HepG2 (cell line): ENCODE data around the gene GPC3. TPM values are rescaled to one million over a fixed set of nuclear protein-coding genes. Genes with fewer than 3 reads are reported as not detected.

Source experiments
- ATAC-seq: fragments of 200-7000 bp; cut with Tn5 transposase; 3 replicates; pipeline ENCODE4 v1.9.1; 2020; ENCODE audit warnings: mild to moderate bottlenecking, moderate library complexity
- BruUV-seq: library from RNA; stranded (reverse); fragments of 400-500 nt; replicated peaks from 2 replicates; lab custom pipeline; 2021; lab: Mats Ljungman, UMichigan
- CTCF ChIA-PET: fragments of 300-600 bp; formaldehyde crosslinking; extraction: SDS; loops from one replicate; lab custom pipeline; 2021; ENCODE audit warnings: low total read pairs, inconsistent platforms, low intra/inter-chr PET ratio; lab: Yijun Ruan, JAX
- POLR2A ChIA-PET: fragments of 350-600 bp; sonication (Branson Sonifier 250); formaldehyde crosslinking; loops from one replicate; lab custom pipeline; 2020; ENCODE audit warnings: antibody characterized with exemption, inconsistent platforms; lab: Yijun Ruan, JAX
- DNase-seq: peaks from one replicate; pipeline ENCODE4 v3.0.0-alpha.2; 2015; ENCODE audit warnings: low spot score
- FAIRE-seq: peaks from 3 replicates; lab custom pipeline; 2011; peaks lifted over from hg19 to GRCh38; lab: Jason Lieb, UNC
- H2AFZ ChIP-seq: one replicate; pipeline ENCODE4 v1.6.1; 2011; ENCODE audit warnings: low read length, inconsistent platforms
- H3K27ac ChIP-seq: fragments of 300-600 bp; 3 replicates; pipeline ENCODE4 v1.8.0; 2011; ENCODE audit warnings: mixed run types, mild to moderate bottlenecking, mixed read lengths, low read length, inconsistent platforms; ENCODE audit not compliant: insufficient read depth; ENCODE audit errors: extremely low read length
- H3K27me3 ChIP-seq, 2 experiments: fragments of 200-600 bp in 1 of 2; 2 replicates in 1 of 2; 3 replicates in 1 of 2; pipeline versions ENCODE4 v1.6.0 to v1.8.0; 2011; ENCODE audit warnings: low read length in 2 of 2, mild to moderate bottlenecking in 2 of 2, moderate library complexity in 2 of 2, inconsistent platforms in 1 of 2; ENCODE audit not compliant: insufficient read depth in 2 of 2, control insufficient read depth in 1 of 2
- H3K36me3 ChIP-seq, 2 experiments: fragments of 200-600 bp in 1 of 2; replicated peaks in 1 of 2; 2 replicates in 1 of 2; 3 replicates in 1 of 2; pipeline versions ENCODE4 v1.5.1 to v1.8.0; 2011; ENCODE audit warnings: low read length in 2 of 2, inconsistent platforms in 1 of 2; ENCODE audit not compliant: insufficient read depth in 2 of 2, control insufficient read depth in 1 of 2
- H3K4me1 ChIP-seq: 2 replicates; pipeline ENCODE4 v1.5.1; 2012; ENCODE audit warnings: low read length, inconsistent platforms; ENCODE audit not compliant: insufficient read depth
- H3K4me2 ChIP-seq: 2 replicates; pipeline ENCODE4 v1.6.0; 2011; ENCODE audit warnings: low read depth, low read length, inconsistent platforms
- H3K4me3 ChIP-seq, 3 experiments: fragments of 200-600 bp in 1 of 3; sonication (generic), shearing (Covaris generic) in 1 of 3; replicated peaks in 1 of 3; 2 replicates each; pipeline ENCODE4 v1.5.1; 2011 to 2016; ENCODE audit warnings: low read length in 3 of 3, inconsistent platforms in 2 of 3, low read depth in 2 of 3, mild to moderate bottlenecking in 2 of 3, control low read depth in 1 of 3, mixed read lengths in 1 of 3; ENCODE audit not compliant: insufficient read depth in 1 of 3
- H3K79me2 ChIP-seq: one replicate; pipeline ENCODE4 v1.6.1; 2011; ENCODE audit warnings: low read length, inconsistent platforms; ENCODE audit not compliant: insufficient read depth
- H3K9ac ChIP-seq: 2 replicates; pipeline ENCODE4 v1.6.0; 2011; ENCODE audit warnings: mild to moderate bottlenecking, low read depth, low read length, inconsistent platforms; ENCODE audit not compliant: insufficient read depth
- H3K9me3 ChIP-seq: 2 replicates; pipeline ENCODE4 v1.5.1; 2012; ENCODE audit warnings: mild to moderate bottlenecking, low read length
- H4K20me1 ChIP-seq: 2 replicates; pipeline ENCODE4 v1.6.0; 2011; ENCODE audit warnings: inconsistent platforms, mild to moderate bottlenecking, low read length, moderate library complexity; ENCODE audit not compliant: insufficient read depth
- CAMTA2 ChIP-seq: sonication (generic); formaldehyde crosslinking; IDR thresholded peaks from 2 replicates; pipeline ENCODE4 v1.4.0; 2020; ENCODE audit warnings: mild to moderate bottlenecking, missing genetic modification reagents, borderline replicate concordance
- DBP ChIP-seq: sonication (generic); formaldehyde crosslinking; IDR thresholded peaks from 2 replicates; pipeline ENCODE4 v1.4.0; 2020; ENCODE audit warnings: missing genetic modification reagents; ENCODE audit errors: not compliant biosample characterization
- FOXA3 ChIP-seq: IDR thresholded peaks from 2 replicates; pipeline ENCODE4 v1.6.1; 2016; ENCODE audit warnings: missing genetic modification reagents, missing compliant biosample characterization
- GZF1 ChIP-seq: sonication (generic); formaldehyde crosslinking; IDR thresholded peaks from 2 replicates; pipeline ENCODE4 v1.5.1; 2020; ENCODE audit warnings: mild to moderate bottlenecking, missing genetic modification reagents
- IRX3 ChIP-seq: sonication (generic); formaldehyde crosslinking; IDR thresholded peaks from 2 replicates; pipeline ENCODE4 v1.8.1; 2023; ENCODE audit warnings: mild to moderate bottlenecking, low read depth, missing genetic modification reagents, borderline replicate concordance
- MEIS2 ChIP-seq: sonication (generic); formaldehyde crosslinking; IDR thresholded peaks from 2 replicates; pipeline ENCODE4 v1.9.0; 2021; ENCODE audit warnings: mild to moderate bottlenecking, missing genetic modification reagents
- MIXL1 ChIP-seq: IDR thresholded peaks from 2 replicates; pipeline ENCODE4 v1.6.1; 2016
- PHF8 ChIP-seq: sonication (generic); formaldehyde crosslinking; IDR thresholded peaks from 2 replicates; pipeline ENCODE4 v1.5.0; 2020; ENCODE audit warnings: missing genetic modification reagents
- RBM22 ChIP-seq: fragments of 200-400 bp; formaldehyde crosslinking; optimal IDR thresholded peaks from 2 replicates; pipeline ENCODE3; 2017; ENCODE audit warnings: mild to moderate bottlenecking, low read length, moderate library complexity
- RFX5 ChIP-seq: IDR thresholded peaks from 2 replicates; pipeline ENCODE4 v1.6.1; 2011; ENCODE audit warnings: low read depth, low read length, improper control_type of control experiment
- TOPORS ChIP-seq: sonication (generic); formaldehyde crosslinking; IDR thresholded peaks from 2 replicates; pipeline ENCODE4 v1.8.0; 2023; ENCODE audit warnings: mild to moderate bottlenecking, missing genetic modification reagents
- ZBTB25 ChIP-seq: IDR thresholded peaks from 2 replicates; pipeline ENCODE4 v1.6.1; 2018; ENCODE audit warnings: missing genetic modification reagents
- ZFAT ChIP-seq: sonication (generic); formaldehyde crosslinking; conservative IDR thresholded peaks from 2 replicates; pipeline ENCODE4 v1.8.1; 2023; ENCODE audit warnings: missing genetic modification reagents, inconsistent platforms
- ZFP36L1 ChIP-seq: sonication (generic); formaldehyde crosslinking; IDR thresholded peaks from 2 replicates; pipeline ENCODE4 v1.8.0; 2022; ENCODE audit warnings: mild to moderate bottlenecking, missing genetic modification reagents, moderate library complexity
- ZNF337 ChIP-seq: sonication (generic); formaldehyde crosslinking; IDR thresholded peaks from 2 replicates; pipeline ENCODE4 v1.5.1; 2020; ENCODE audit warnings: missing genetic modification reagents, low read depth, mild to moderate bottlenecking, borderline replicate concordance
- ZNF558 ChIP-seq: sonication (generic); formaldehyde crosslinking; IDR thresholded peaks from 2 replicates; pipeline ENCODE4 v1.9.0; 2022; ENCODE audit warnings: mild to moderate bottlenecking, missing genetic modification reagents, borderline replicate concordance
- ZNF564 ChIP-seq: sonication (generic); formaldehyde crosslinking; IDR thresholded peaks from 2 replicates; pipeline ENCODE4 v1.8.1; 2023; ENCODE audit warnings: mild to moderate bottlenecking, missing genetic modification reagents
- ZNF597 ChIP-seq: sonication (generic); formaldehyde crosslinking; IDR thresholded peaks from 2 replicates; pipeline ENCODE4 v1.5.0; 2020; ENCODE audit warnings: missing genetic modification reagents
- ZNF672 ChIP-seq: sonication (generic); formaldehyde crosslinking; IDR thresholded peaks from 2 replicates; pipeline ENCODE4 v1.8.1; 2022; ENCODE audit warnings: missing genetic modification reagents
- ZNF788 ChIP-seq: sonication (generic); formaldehyde crosslinking; IDR thresholded peaks from 2 replicates; pipeline ENCODE4 v1.5.0; 2020; ENCODE audit warnings: mild to moderate bottlenecking, missing genetic modification reagents, borderline replicate concordance
- WGBS: methylation state at CpG from one replicate; pipeline ENCODE4 v1.1.6; 2017; ENCODE audit warnings: low lambda C conversion rate; 5-methylcytosine and 5-hydroxymethylcytosine counted together
- in situ Hi-C: cut with HindIII; loops from 2 replicates; pipeline ENCODE4 v1.10.0; 2017; ENCODE audit warnings: low pct_unique_long_range_greater_than_20kb; ENCODE audit not compliant: extremely low pct_ligation_motif_present
- intact Hi-C: fragments of 100-400 bp; cut with micrococcal nuclease; formaldehyde crosslinking; loops from one replicate; pipeline ENCODE4 v1.10.0; 2022; ENCODE audit not compliant: unreplicated experiment
- polyA plus RNA-seq, 8 experiments: library from polyadenylated mRNA; depleted of rRNA in 3 of 8; stranded (reverse) in 7 of 8; unstranded in 1 of 8; fragments of >200 nt; fragmentation: Illumina TruSeq in 4 of 8; extraction: Trizol in 4 of 8; gene quantifications; 2 replicates each; pipeline versions ENCODE4 v1.2.1 to v1.2.3, GENCODE V29; 2011 to 2016; ENCODE audit warnings: low read depth in 4 of 8, missing spikeins in 1 of 8, mixed read lengths in 1 of 8; ENCODE audit not compliant: insufficient read depth in 1 of 8
- total RNA-seq, 5 experiments: library from RNA; depleted of rRNA; stranded (reverse); fragments of >200 nt; fragmentation: Illumina TruSeq; extraction: Trizol; gene quantifications; 2 replicates each; pipeline ENCODE4 v1.2.3, GENCODE V29; 2016; ENCODE audit warnings: low read depth in 1 of 5

Gene GPC3
- total and polyA plus RNA-seq, 2 of the 13 experiments (the other 11 are each of a cell fraction or from before 2014, with no cell fraction given): 1,799 to 3,263 TPM

DNA sequence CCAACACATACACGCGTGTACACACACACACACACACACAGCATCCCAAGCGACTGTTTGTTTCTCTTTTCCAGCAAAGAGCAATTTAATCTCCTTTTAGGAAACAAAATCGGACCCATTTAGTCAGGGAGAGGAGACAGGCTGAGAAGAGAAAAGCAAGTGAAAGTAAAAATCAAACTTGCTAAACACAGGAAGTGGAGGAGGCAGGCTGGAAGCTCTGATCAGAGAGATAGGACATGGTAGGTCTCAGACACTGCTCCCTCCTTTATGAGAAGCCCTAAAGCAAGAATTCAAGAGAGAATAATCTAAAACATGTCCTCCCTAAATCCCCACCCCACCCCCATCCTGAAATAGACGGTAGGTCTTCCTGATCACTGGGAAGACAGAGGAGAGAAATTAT, 62.3 kb downstream of the GPC3 start:
- H3K79me2 ChIP-seq: peaks cover 75% of the 10 kb centered on the region
- no peak overlapping the region for H3K27ac ChIP-seq
- H3K27me3 ChIP-seq: no peaks in the 10 kb centered on the region
- ChIA-PET POLR2A (no interaction called here), CTCF (no interaction called here)
- peaks cover 5 to 43% of the 10 kb centered on the region in 2 experiments for H3K36me3 ChIP-seq
- H3K4me3 ChIP-seq: no peak overlapping the region
- H3K4me1 ChIP-seq: peaks cover 77% of the 10 kb centered on the region
- BruUV-seq: no TSS peak
- H3K9me3 ChIP-seq: no peaks in the 10 kb centered on the region
- no peak overlapping the region for H3K4me2 ChIP-seq
- TF ChIP-seq ZBTB25 (CRISPR knock-in tag): no peak
- no peak for TF ChIP-seq GZF1 (CRISPR knock-in tag)
- TF ChIP-seq MIXL1 (CRISPR knock-in tag): no peak
- TF ChIP-seq MEIS2 (CRISPR knock-in tag): no peak
- TF ChIP-seq PHF8 (CRISPR knock-in tag): no peak
- TF ChIP-seq ZFP36L1 (CRISPR knock-in tag): no peak
- TF ChIP-seq RBM22: no peak
- TF ChIP-seq FOXA3: no peak
- TF ChIP-seq DBP: no peak
- TF ChIP-seq RFX5: no peak
- no peak for TF ChIP-seq CAMTA2 (CRISPR knock-in tag)
- TF ChIP-seq ZNF564 (CRISPR knock-in tag): no peak
- TF ChIP-seq IRX3: no peak
- no peak for TF ChIP-seq ZNF597
- no peak for TF ChIP-seq ZNF788
- TF ChIP-seq ZNF337: no peak
- no peak for TF ChIP-seq ZNF558 (CRISPR knock-in tag)
- TF ChIP-seq ZNF672: no peak
- no peak for TF ChIP-seq TOPORS (CRISPR knock-in tag)
- TF ChIP-seq ZFAT (CRISPR knock-in tag): no peak
- ATAC-seq: no peak
- intact Hi-C loops: no loop called here
- H3K9ac ChIP-seq: no peak overlapping the region
- 84% methylated on average over 5 of the region's 5 CpGs for WGBS
- in situ Hi-C loops: no loop called here
- peaks cover 86% of the 10 kb centered on the region for H4K20me1 ChIP-seq
- DNase-seq: no peak
- peak; percentile 36 for FAIRE-seq
- no peak overlapping the region for H2AFZ ChIP-seq
